Endothelial cell of umbilical vein (primary cell): ENCODE data around the gene CDC42BPG. TPM values are rescaled to one million over a fixed set of nuclear protein-coding genes. Genes with fewer than 3 reads are reported as not detected.

Experiments
- BruUV-seq: library from RNA; stranded (reverse); fragments of 400-500 nt; replicated peaks from 2 replicates; lab custom pipeline; 2021; lab: Mats Ljungman, UMichigan
- CTCF ChIA-PET: fragments of 300-600, 350-600 bp; sonication (Branson Sonifier 250); formaldehyde crosslinking; loops from one replicate; lab custom pipeline; 2021; ENCODE audit warnings: antibody characterized with exemption, inconsistent platforms; lab: Charles Lee
- POLR2A ChIA-PET: fragments of 300-600, 350-600 bp; sonication (Branson Sonifier 250); formaldehyde crosslinking; loops from one replicate; lab custom pipeline; 2021; ENCODE audit warnings: antibody characterized with exemption, inconsistent platforms; lab: Charles Lee
- DNase-seq: peaks from one replicate; pipeline ENCODE4 v3.0.0-alpha.2; 2011; ENCODE audit warnings: low read depth, low spot score
- FAIRE-seq: peaks from 2 replicates; lab custom pipeline; 2011; peaks lifted over from hg19 to GRCh38; lab: Jason Lieb, UNC
- H2AFZ ChIP-seq: 2 replicates; pipeline ENCODE4 v1.6.0; 2012; ENCODE audit warnings: low read depth, low read length, control low read depth, inconsistent platforms
- H3K27ac ChIP-seq: 2 replicates; pipeline ENCODE4 v1.5.1; 2011; ENCODE audit warnings: low read depth, mild to moderate bottlenecking, control low read depth, low read length, moderate library complexity; ENCODE audit not compliant: insufficient read depth
- H3K27me3 ChIP-seq, 2 experiments: 2 replicates each; pipeline versions ENCODE4 v1.6.0 to v1.6.1; 2011; ENCODE audit warnings: low read length in 2 of 2, mixed read lengths in 1 of 2; ENCODE audit not compliant: control insufficient read depth in 2 of 2, insufficient read depth in 2 of 2
- H3K36me3 ChIP-seq, 2 experiments: 2 replicates in 1 of 2; 3 replicates in 1 of 2; pipeline ENCODE4 v1.5.1; 2011; ENCODE audit warnings: low read length in 2 of 2, mild to moderate bottlenecking in 1 of 2, moderate library complexity in 1 of 2; ENCODE audit not compliant: control insufficient read depth in 2 of 2, insufficient read depth in 2 of 2; ENCODE audit errors: extremely low read depth in 1 of 2
- H3K4me1 ChIP-seq: 3 replicates; pipeline ENCODE4 v1.5.1; 2011; ENCODE audit warnings: mild to moderate bottlenecking, low read length; ENCODE audit not compliant: control insufficient read depth, insufficient read depth; ENCODE audit errors: extremely low read depth
- H3K4me2 ChIP-seq: 2 replicates; pipeline ENCODE4 v1.6.1; 2011; ENCODE audit warnings: low read length, control low read depth, mixed read lengths; ENCODE audit not compliant: insufficient read depth
- H3K4me3 ChIP-seq, 3 experiments: fragments of 200-600 bp in 1 of 3; sonication (generic), shearing (Covaris generic) in 1 of 3; replicated peaks in 1 of 3; 2 replicates each; pipeline ENCODE4 v1.5.1; 2011 to 2016; ENCODE audit warnings: control low read depth in 3 of 3, low read length in 3 of 3, mild to moderate bottlenecking in 2 of 3, inconsistent platforms in 1 of 3, low read depth in 1 of 3, moderate library complexity in 1 of 3; ENCODE audit not compliant: insufficient read depth in 1 of 3
- H3K79me2 ChIP-seq: 2 replicates; pipeline ENCODE4 v1.6.0; 2012; ENCODE audit warnings: low read length, inconsistent platforms; ENCODE audit not compliant: control insufficient read depth, insufficient read depth
- H3K9ac ChIP-seq: replicated peaks from 2 replicates; pipeline ENCODE3; 2011; ENCODE audit warnings: low read length, control low read depth; ENCODE audit not compliant: insufficient read depth; ENCODE audit errors: extremely low read depth
- H3K9me1 ChIP-seq: replicated peaks from 3 replicates; pipeline ENCODE4 v1.6.0; 2011; ENCODE audit warnings: mild to moderate bottlenecking, low read length; ENCODE audit not compliant: control insufficient read depth, insufficient read depth; ENCODE audit errors: extremely low read depth
- H3K9me3 ChIP-seq: replicated peaks from 2 replicates; pipeline ENCODE4 v1.5.1; 2012; ENCODE audit warnings: low read length, inconsistent platforms; ENCODE audit not compliant: control insufficient read depth, insufficient read depth
- H4K20me1 ChIP-seq: replicated peaks from 2 replicates; pipeline ENCODE3; 2011; ENCODE audit warnings: mild to moderate bottlenecking, low read length; ENCODE audit not compliant: control insufficient read depth, insufficient read depth; ENCODE audit errors: extremely low read depth
- EZH2 ChIP-seq: IDR thresholded peaks from 2 replicates; pipeline ENCODE4 v1.6.1; 2012; ENCODE audit warnings: borderline replicate concordance, low read depth, mild to moderate bottlenecking, moderate library complexity, low read length, inconsistent platforms; ENCODE audit not compliant: severe bottlenecking
- FOS ChIP-seq: IDR thresholded peaks from 2 replicates; pipeline ENCODE4 v1.6.1; 2011; ENCODE audit warnings: mild to moderate bottlenecking, low read length, moderate library complexity, borderline replicate concordance; ENCODE audit not compliant: insufficient read depth
- GATA2 ChIP-seq: IDR thresholded peaks from 2 replicates; pipeline ENCODE4 v1.7.0; 2011; ENCODE audit warnings: low read depth, mild to moderate bottlenecking, moderate library complexity, mixed read lengths, low read length; ENCODE audit not compliant: insufficient read length, insufficient read depth
- JUN ChIP-seq: IDR thresholded peaks from 2 replicates; pipeline ENCODE4 v1.6.1; 2011; ENCODE audit warnings: borderline replicate concordance, low read depth; ENCODE audit not compliant: insufficient read length, insufficient read depth
- MYC ChIP-seq: IDR thresholded peaks from one replicate; pipeline ENCODE4 v1.6.1; 2011; ENCODE audit warnings: mild to moderate bottlenecking, low read depth, low read length
- POLR2A ChIP-seq: IDR thresholded peaks from 2 replicates; pipeline ENCODE4 v1.6.1; 2012; ENCODE audit warnings: low read depth, mild to moderate bottlenecking, control low read depth, low read length
- POLR2AphosphoS5 ChIP-seq: IDR thresholded peaks from 2 replicates; pipeline ENCODE4 v1.6.1; 2012; ENCODE audit warnings: low read depth, mild to moderate bottlenecking, control low read depth, low read length, moderate library complexity; ENCODE audit not compliant: insufficient read depth
- dilution Hi-C: fragments of 300-500 bp; cut with MboI; formaldehyde crosslinking; loops from one replicate; pipeline ENCODE4 v1.15.0; 2019; ENCODE audit warnings: low sequenced_read_pairs; ENCODE audit not compliant: extremely low pct_ligation_motif_present
- intact Hi-C: fragments of 100-400 bp; cut with micrococcal nuclease; formaldehyde crosslinking; loops from one replicate; pipeline ENCODE4 v1.10.0; 2022
- polyA plus RNA-seq, 4 experiments: library from polyadenylated mRNA; depleted of rRNA in 3 of 4; stranded (reverse) in 3 of 4; unstranded in 1 of 4; fragments of >200 nt; gene quantifications; 2 replicates each; pipeline versions ENCODE4 v1.2.1 to v1.2.3, GENCODE V29; 2011 to 2012; ENCODE audit warnings: missing spikeins in 1 of 4
- total RNA-seq: library from RNA; stranded (reverse); gene quantifications from 2 replicates; pipeline ENCODE4 v1.2.3, GENCODE V29; 2021
- TF ChIP-seq, protein P1 (sequence below): IDR thresholded peaks from 2 replicates; pipeline ENCODE4 v1.6.1; 2011; ENCODE audit not compliant: insufficient read depth, insufficient read length
- TF ChIP-seq, protein P2 (sequence below), 2 donors: IDR thresholded peaks; 1 replicate in 1 of 2; 2 replicates in 1 of 2; pipeline ENCODE4 v1.5.1; 2011; ENCODE audit warnings: low read length in 2 of 2, mild to moderate bottlenecking in 2 of 2, moderate library complexity in 2 of 2, control low read depth in 1 of 2, inconsistent platforms in 1 of 2, low read depth in 1 of 2; ENCODE audit not compliant: insufficient read depth in 1 of 2; ENCODE audit errors: extremely low read depth in 1 of 2

Gene CDC42BPG
- total and polyA plus RNA-seq, 2 donors (not counting 3 experiments of a cell fraction or from before 2014, with no cell fraction given), result 0.19 to 0.42 TPM

- H3K9me1 ChIP-seq, result no peaks in the 10 kb centered on the region
- DNase-seq, result no peak
- H3K79me2 ChIP-seq, result no peaks in the 10 kb centered on the region
- no peaks in the 10 kb centered on the region for H3K9me3 ChIP-seq
- no peak overlapping the region for H3K4me3 ChIP-seq
- peaks cover 0 to 11% of the 10 kb centered on the region in 2 experiments for H3K36me3 ChIP-seq
- no peak overlapping the region for H2AFZ ChIP-seq
- intact Hi-C loops, result loop anchor here (2.0 kb wide), 2 partner anchors 14 to 58 kb away; partner anchors contain the start of gene CDC42BPG
- dilution Hi-C loops, result no loop called here
- H3K9ac ChIP-seq, result no peak overlapping the region
- CTCF ChIA-PET, result interaction anchor here (0.6 to 3.4 kb wide), 8 partner anchors 14 to 331 kb away, joined by 3 to 32 read pairs (median 4); partner anchors contain the start of genes CDC42BPG and ZNHIT2
- POLR2A ChIA-PET, result no interaction called here
- no peaks in the 10 kb centered on the region for H3K4me1 ChIP-seq
- peak; percentile 66 for FAIRE-seq
- no peak overlapping the region for H3K4me2 ChIP-seq
- TF ChIP-seq POLR2AphosphoS5 (no peak), POLR2A (no peak), EZH2 (no peak), GATA2 (no peak), MYC (no peak), FOS (no peak), JUN (no peak)
- TF ChIP-seq, protein P1, sequence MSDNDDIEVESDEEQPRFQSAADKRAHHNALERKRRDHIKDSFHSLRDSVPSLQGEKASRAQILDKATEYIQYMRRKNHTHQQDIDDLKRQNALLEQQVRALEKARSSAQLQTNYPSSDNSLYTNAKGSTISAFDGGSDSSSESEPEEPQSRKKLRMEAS, result no peak
- TF ChIP-seq, protein P2, sequence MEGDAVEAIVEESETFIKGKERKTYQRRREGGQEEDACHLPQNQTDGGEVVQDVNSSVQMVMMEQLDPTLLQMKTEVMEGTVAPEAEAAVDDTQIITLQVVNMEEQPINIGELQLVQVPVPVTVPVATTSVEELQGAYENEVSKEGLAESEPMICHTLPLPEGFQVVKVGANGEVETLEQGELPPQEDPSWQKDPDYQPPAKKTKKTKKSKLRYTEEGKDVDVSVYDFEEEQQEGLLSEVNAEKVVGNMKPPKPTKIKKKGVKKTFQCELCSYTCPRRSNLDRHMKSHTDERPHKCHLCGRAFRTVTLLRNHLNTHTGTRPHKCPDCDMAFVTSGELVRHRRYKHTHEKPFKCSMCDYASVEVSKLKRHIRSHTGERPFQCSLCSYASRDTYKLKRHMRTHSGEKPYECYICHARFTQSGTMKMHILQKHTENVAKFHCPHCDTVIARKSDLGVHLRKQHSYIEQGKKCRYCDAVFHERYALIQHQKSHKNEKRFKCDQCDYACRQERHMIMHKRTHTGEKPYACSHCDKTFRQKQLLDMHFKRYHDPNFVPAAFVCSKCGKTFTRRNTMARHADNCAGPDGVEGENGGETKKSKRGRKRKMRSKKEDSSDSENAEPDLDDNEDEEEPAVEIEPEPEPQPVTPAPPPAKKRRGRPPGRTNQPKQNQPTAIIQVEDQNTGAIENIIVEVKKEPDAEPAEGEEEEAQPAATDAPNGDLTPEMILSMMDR (IDR thresholded peaks at IDR 0.05; ENCODE audit: extremely low read depth in 1 of 2, insufficient read depth in 1 of 2, low read depth in 1 of 2, low read length in 2 of 2), result no peak
- no peaks in the 10 kb centered on the region for H4K20me1 ChIP-seq
- no peak overlapping the region for H3K27ac ChIP-seq
- BruUV-seq, result no TSS peak
- H3K27me3 ChIP-seq, result no peaks in the 10 kb centered on the region
Measured at GRCh38 chr11:64786308-64786707, 58.1 kb downstream of the CDC42BPG start.
